GM19397 (cell line): Measurements from ENCODE around the gene GINS2.

ENCODE experiments used
- ATAC-seq: cut with Tn5 transposase; IDR thresholded peaks from one replicate; pipeline ENCODE4 v1.9.1; 2021; ENCODE audit warnings: mild to moderate bottlenecking, moderate library complexity; ENCODE audit not compliant: unreplicated experiment

The GINS2 gene

GRCh38 chr16:85668676-85669424 lies 19.9 kb downstream of the GINS2 start:
- ATAC-seq: no peak

DNA sequence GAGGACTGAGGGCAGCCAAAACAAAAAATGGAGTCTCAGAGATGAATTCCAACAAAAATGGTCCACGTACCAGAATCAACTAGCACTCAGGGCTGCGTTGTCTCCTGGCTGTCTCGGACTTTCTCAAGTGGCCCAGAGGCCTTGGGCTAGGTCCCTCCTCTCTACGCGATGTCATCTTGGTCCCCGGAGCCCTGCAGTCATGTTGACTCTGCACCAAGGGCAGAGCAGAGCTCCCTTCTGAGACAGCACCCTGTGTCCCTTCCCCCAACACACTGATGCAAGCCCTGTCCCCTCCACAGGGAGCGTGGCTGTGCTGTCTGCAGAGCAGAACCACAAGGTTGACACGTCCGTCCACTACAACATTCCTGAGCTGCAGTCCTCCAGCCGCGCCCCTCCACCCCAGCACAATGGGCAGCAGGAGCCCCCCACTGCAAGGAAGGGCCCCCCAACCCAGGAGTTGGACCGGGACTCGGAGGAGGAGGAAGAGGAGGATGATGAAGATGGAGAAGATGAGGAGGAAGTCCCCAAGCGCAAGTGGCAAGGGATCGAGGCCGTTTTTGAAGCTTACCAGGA lies 20.8 kb downstream of the GINS2 start:
- ATAC-seq: no peak

DNA sequence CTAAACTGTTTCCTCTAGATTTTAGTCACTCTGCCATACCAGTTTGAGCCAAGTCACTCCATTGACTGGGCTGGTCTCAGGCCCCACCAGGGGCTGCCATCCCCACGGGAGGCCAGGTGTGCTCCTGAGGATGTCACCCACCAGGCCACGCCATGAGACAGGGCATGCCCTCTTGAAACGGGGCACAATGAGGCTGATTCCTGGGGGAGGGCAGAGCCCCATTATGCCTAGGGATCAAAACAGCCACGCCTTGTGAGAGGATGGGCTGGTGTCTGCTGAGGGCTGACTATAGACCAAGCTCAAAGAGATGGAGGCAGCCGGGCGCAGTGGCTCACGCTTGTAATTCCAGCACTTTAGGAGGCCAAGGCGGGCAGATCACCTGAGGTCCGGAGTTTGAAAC lies 21.5 kb downstream of the GINS2 start:
- ATAC-seq: no peak

GRCh38 chr16:85665929-85666328 lies 22.8 kb downstream of the GINS2 start:
- ATAC-seq: no peak

- ATAC-seq: no peak
Measured at GRCh38 chr16:85665373-85665740, 23.4 kb downstream of the GINS2 start.

GRCh38 chr16:85664580-85665372 lies 24.0 kb downstream of the GINS2 start:
- ATAC-seq: no peak

DNA sequence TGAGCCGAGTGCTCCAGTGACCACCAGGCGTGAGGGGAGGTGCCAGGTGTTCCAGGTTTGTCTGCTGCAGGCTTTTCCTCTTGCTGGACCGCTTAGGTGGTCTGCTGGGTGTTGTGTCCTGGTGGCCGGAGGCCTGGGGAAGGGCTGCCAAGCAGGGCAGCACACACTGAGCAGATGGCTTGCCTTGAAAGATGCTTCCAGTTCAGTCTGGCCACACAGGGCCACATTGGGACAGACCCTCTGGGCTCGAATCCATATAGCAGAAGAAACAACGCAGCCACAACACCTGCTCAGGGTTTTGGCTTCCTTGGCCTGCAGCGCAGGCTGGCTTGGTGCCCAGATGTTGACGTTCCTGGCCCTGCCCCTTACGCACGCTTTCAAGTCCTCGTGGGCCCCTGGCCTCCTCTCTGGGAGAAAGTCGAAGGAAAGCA lies 24.8 kb downstream of the GINS2 start:
- no peak for ATAC-seq

DNA sequence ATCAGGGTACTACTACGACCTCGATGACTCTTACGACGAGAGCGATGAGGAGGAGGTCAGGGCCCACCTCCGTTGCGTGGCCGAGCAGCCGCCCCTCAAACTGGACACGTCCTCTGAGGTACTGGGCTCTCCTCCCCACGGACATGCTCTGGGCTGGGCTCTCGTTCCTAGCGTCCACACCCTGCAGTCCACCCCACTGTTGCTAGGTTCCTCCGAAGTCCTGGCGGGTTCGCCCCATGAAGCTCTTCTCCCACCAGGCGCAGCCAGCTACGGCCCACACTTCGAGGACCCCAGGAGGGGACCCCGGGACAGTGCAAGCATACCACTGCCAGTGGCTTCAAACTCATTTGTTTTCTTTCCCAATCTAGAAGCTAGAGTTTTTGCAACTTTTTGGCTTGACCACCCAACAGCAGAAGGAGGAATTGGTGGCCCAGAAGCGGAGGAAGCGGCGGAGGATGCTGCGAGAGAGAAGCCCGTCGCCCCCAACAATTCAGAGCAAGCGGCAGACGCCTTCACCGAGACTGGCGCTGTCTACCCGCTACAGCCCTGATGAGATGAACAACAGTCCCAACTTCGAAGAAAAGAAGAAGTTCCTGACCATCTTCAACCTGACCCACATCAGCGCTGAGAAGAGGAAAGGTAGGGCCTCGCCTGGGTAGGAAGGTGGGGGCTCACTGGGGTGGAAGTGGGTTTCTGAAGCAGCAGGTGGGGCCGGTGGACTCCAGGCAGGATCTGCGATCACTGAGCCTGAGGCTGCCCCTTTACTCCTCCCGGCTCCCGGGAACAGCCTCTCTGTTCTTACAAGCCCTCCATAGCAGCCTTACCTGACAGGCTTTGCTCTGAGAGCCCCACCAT lies 25.6 kb downstream of the GINS2 start:
- ATAC-seq: no peak

- no peak for ATAC-seq
Measured at GRCh38 chr16:85662482-85662812, 26.3 kb downstream of the GINS2 start.

- no peak for ATAC-seq
Measured at GRCh38 chr16:85661740-85662481, 26.8 kb downstream of the GINS2 start.

DNA sequence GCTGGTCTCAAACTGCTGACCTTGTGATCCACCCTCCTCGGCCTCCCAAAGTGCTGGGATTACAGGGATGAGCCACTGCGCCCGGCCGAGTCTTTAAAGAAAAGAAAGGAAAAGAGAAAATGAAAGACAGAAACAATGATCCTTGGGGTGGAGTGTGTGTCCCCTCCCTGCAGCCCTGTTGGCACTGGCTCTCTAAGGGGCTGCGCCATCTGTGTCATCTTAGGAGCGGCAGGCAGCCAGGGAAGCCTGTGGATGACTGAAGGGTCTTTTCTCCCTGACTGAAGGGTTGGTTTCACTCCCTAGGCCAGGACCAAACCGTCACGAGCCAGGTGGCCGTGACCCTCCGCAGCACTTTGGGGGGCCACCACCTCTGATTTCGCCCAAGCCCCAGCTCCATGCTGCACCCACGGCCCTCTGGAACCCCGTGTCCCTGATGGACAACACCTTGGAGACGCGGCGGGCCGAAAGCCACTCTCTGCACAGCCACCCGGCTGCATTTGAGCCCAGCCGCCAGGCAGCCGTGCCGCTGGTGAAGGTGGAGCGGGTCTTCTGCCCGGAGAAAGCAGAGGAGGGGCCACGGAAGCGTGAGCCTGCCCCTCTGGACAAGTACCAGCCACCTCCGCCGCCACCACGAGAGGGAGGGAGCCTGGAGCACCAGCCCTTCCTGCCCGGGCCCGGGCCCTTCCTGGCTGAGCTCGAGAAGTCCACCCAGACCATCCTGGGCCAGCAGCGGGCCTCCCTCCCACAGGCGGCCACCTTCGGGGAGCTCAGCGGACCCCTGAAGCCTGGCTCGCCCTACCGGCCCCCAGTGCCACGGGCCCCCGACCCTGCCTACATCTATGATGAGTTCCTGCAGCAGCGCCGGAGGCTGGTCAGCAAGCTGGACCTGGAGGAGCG lies 27.7 kb downstream of the GINS2 start:
- ATAC-seq: no peak

DNA sequence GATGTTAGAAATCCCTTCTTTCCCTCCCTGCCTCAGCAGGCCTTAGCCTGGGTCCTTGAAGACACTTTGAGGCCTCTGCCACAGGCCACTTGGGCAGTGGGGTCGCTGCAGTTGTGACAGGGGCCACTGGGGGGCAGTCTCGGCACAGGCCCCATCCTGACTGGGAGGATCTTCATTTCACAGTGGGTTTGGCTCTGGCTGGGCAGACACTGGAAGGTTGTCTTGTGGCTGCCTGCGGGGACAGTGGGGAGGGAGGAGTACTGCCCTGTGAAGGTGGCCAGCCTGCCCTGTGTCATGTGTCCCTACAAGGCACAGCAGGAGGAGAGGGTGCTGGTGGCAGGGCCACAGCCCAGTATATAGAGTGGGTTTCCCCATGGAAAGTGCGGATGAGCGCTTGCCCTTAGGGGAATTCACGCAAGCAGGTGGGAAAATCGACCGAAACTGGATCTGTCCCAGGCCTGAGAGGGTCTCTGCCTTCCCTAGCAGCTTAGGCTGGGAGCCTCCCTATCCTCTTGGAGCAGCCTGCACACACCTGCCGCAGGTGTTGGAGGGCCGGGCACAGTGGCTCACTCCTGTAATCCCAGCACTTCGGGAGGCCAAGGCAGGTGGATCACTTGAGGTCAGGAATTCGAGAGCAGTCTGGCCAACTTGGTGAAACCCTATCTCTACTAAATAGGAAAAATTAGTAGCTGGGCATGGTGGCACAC lies 28.8 kb downstream of the GINS2 start:
- ATAC-seq: no peak

DNA sequence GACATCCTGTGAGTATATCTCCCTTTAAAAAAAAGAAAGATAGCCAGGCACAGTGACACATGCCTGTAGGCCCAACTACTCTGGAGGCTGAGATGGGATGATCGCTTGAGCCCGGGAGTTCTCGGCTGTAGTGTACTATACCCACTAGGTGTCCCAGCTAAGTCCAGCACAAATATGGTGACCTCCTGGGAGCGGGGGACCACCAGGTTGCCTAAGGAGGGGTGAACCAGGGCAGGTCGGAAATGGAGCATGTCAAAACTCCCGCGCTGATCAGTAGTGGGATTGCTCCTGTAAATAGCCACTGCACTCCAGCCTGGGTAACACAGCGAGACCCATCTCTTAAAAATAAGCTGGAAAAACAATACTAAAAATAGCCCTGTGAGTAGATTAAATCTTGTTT lies 29.4 kb downstream of the GINS2 start:
- no peak for ATAC-seq

- ATAC-seq: no peak
Measured at GRCh38 chr16:85658504-85659326, 30.0 kb downstream of the GINS2 start.

DNA sequence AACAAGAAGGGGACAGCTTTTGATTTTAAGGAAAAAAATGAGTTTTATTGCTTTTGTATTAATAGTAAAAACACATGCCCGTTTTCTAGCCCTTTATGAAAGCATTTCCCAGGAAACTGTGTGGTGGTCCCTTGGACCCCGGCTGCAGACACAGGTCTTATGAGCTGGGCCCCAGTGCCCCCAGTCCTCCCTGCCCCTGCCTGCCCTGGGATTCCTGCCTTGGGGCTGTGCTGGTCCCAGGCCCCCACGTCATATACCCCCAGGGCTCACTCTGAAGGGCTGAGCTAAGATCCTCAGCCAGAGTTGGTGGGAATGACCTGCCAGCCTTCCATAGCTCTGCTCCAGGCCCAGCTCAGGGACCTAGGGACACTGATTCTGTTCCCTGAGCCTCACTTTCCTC lies 30.8 kb downstream of the GINS2 start:
- ATAC-seq: no peak

DNA sequence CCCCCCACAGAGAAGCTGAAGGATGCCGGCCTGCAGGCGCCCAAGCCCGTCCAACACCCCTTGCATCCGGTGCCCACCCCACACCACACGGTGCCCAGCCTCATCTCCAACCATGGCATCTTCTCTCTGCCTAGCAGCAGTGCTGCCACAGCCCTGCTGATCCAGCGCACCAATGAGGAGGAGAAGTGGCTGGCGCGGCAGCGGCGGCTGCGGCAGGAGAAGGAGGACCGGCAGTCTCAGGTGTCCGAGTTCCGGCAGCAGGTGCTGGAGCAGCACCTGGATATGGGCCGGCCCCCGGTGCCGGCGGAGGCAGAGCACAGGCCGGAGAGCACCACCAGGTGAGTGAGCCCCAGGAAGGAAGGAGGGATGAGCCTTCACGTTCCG lies 31.5 kb downstream of the GINS2 start:
- ATAC-seq: no peak

GRCh38 chr16:85656351-85657266 lies 32.1 kb downstream of the GINS2 start:
- ATAC-seq: no peak
